Ureter (tissue), 1 donor: ENCODE data around the gene RFPL2. TPM values are rescaled to one million over a fixed set of nuclear protein-coding genes. Genes with fewer than 3 reads are reported as not detected.
"Not testable (repeated sequence)": the region's sequence is repeated elsewhere in the genome, so short reads cannot be mapped to it uniquely, and the experiment has no call there.

Experiments used
- DNase-seq: peaks from one replicate; pipeline ENCODE4 v3.0.0-alpha.2; 2020; ENCODE audit warnings: low spot score
- total RNA-seq: library from RNA; stranded (reverse); gene quantifications from one replicate; pipeline ENCODE4 v1.2.4, GENCODE V29; 2023
- donor health status: DM: yes; HTN: yes; CAD: no.

RFPL2 gene
- total RNA-seq, 1 donor from 2014 or later: not detected

DNA sequence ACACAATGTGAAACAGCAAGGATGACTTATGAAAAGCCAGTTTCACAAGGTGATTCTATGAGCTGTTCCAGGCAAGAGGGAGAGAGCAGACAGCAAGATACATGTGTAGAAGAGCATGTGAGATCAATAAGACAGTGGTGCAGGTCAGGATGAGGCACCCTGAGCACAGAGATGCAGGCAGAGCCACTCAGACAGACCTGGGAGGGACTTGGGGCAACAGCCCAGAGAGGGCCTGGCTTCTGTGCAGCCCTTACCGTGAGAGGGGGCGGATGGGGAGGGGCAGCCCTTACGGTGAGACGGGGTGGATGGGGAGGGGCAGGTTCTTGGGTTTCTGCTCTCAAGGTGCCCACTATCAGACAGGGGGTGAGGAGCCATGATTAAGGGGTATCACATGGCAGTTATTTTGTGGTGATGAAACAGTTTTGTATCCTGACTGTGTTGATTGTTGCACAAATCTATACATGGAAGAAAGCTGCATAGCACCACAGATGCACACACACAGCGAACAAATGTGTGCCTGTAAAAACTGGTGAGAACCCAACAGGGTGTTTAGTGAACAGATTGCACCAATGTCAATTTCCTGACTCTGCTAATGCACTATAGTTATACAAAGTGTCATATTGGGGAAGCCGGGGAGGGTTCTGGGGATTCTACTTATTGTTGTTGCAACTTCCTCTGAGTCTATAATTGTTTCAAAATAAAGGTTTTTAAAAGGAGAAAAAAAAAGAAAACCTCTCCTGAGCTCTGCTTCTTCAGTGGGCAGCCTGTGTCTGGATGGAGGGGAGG is 40.6 kb downstream of the RFPL2 start:
- DNase-seq: no peak

DNA sequence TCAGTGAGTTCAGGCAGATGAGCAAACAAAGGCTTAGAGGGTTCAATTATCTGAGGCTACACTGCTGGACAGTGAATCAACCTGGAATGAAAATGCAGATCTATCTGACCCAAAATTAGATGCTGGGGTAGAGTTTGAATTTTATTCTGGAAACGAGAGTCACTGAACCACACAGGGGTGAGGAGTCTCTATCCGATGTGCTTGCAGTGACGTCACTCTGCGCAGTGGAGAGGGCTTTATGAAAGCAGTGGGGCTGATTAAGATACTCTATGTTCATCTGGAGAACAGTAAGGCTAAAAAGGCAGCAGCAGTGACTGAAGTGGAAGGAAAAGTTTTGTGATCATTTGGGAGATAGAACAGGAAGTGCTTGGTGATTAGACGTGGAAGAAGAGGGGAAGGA is 44.5 kb downstream of the RFPL2 start:
- DNase-seq: not testable (repeated sequence)

DNA sequence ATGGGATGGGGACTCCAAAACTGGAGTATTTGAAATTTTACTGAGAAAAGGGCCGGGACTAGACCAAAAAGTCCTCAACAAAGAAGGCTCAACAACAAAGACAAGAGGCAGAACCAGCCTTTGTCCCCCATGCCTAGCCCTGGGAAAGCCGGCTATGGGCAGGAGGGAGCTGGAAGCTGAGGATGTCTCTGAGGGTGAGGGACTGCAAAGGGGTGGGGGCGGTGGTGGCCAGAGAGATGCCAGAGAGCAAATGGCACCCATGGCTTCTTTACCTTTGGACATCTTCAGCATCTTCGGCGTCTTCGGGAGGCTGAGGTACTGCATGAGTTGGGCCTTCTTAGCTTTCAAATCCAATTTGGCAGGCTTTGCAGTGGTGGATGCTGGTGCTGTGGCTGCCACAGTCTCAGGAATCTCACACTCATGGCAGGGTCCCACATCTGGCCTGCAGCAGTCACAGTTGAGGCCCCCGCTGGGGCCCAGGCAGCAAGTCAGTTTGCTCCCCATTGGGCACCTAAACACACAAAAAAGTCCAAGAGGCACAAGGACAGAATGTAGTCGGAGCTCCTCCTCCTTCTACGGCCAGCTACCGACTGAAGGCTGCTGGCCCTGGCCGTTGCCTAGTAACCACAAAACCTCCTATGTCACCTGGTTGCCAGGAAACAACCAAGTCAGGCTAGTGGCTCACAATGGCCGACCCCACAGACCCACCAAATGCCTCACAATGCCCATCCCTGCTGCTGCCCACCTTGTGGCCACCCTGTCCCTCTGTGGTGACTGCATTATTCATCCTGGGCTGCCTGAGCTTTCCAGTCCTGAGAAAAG is 46.0 kb downstream of the RFPL2 start, which contains the start of gene C22orf42:
TSS of gene C22orf42 (minus strand) at position 592 of the 822 bp plus-strand sequence. CDS start at position 504, 88 bp downstream.
- no peak for DNase-seq

DNA sequence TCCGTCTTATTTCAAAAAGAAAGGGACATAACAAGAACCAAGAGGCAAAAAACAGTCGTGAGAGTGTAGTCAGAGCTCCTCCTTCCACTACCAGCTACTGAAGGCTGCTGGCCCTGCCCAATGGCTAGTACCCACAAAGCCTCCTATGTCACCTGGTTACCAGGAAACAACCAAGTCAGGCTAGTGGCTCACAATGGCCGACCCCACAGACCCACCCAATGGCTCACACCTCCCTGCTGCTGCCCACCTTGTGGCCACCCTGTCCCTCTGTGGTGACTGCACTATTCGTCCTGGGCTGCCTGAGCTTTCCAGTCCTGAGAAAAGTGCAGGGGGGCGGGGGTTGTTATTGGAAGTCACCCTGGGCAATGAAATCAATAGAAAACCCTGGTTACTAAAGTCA is 47.2 kb downstream of the RFPL2 start:
- not testable (repeated sequence) for DNase-seq

DNA sequence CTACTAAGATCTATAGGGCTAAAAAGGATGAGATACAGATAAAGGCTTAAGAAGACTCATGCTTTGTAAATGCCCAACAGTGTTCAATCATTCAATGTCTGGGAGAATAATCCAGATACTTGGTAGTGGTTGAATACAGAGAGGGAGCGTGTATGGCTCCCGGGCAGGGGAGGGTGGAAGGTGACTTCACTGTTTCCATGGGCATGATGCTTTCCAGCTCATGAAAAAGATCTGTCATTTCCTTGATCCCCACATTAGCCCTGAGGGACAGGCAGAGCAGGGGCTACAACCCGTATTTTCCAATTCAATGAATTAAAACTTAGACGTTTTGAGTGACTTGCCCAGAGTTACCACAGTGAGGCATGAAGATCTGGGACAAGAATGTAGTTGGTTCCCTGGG is 50.1 kb downstream of the RFPL2 start:
- not testable (repeated sequence) for DNase-seq

DNA sequence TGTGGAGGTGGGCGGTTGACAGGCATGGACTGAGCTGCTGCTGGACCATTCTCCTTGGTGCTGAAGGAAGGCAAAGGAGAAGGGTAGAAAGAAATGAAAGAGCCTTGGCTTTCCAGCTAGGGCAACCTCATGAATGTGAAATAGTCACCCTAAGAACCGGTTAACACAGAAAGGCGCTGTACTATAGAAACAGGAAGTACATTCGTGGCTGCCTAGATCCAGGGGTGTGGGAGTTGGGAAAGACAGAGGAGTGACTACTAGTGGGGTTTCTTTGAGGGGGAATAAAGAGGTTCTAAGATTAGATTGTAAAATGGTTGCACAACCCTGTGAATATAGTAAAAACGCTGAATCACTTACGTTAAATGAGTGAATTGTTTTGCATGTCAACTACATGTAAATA is 53.2 kb downstream of the RFPL2 start:
- not testable (repeated sequence) for DNase-seq

DNA sequence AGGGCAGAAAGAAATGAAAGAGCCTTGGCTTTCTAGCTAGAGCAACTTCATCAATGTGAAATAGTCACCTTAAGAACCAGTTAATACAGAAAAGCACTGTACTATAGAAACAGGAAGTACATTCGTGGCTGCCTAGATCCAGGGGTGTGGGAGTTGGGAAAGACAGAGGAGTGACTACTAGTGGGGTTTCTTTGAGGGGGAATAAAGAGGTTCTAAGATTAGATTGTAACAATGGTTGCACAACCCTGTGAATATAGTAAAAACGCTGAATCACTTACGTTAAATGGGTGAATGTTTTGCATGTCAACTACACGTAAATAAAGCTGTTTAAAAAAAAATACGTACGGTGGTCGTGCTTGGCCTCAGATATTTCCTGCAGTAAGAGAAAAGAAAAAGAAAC is 54.2 kb downstream of the RFPL2 start:
- DNase-seq: not testable (repeated sequence)

DNA sequence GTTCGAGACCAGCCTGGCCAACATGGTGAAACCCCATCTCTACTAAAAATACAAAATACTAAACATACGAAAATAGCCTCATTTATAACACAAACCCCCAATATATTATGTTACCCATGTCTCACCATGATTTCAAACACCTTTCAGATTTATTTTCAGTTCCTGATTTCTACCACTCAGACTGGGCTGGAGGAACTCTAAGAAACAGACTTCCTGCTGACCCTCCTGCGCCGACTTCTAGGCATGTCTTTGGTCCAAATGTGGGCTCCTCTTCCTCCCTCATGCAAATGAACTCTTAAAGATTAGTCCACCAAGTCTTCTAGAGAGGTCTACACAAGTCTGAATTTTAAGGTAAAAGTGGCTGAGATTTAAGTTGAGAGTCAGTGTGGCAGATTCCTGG is 56.5 kb downstream of the RFPL2 start:
- DNase-seq: not testable (repeated sequence)

DNA sequence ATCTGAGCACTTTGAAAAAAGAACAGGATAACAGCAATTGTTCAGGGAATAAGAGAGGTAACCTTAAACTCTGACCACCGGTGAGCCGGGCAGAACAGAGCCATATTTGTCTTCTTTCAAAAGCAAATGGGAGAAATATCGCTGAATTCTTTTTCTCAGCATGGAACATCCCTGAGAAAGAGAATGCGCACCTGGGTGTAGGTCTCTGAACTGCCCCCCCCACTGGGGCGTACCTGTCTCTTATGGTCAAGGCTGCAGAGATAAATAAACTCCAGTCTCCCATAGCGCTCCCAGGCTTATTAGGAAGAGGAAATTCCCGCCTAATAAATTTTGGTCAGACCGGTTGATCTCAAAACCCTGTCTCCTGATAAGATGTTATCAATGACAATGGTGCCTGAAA is 57.7 kb downstream of the RFPL2 start:
- DNase-seq: not testable (repeated sequence)

DNA sequence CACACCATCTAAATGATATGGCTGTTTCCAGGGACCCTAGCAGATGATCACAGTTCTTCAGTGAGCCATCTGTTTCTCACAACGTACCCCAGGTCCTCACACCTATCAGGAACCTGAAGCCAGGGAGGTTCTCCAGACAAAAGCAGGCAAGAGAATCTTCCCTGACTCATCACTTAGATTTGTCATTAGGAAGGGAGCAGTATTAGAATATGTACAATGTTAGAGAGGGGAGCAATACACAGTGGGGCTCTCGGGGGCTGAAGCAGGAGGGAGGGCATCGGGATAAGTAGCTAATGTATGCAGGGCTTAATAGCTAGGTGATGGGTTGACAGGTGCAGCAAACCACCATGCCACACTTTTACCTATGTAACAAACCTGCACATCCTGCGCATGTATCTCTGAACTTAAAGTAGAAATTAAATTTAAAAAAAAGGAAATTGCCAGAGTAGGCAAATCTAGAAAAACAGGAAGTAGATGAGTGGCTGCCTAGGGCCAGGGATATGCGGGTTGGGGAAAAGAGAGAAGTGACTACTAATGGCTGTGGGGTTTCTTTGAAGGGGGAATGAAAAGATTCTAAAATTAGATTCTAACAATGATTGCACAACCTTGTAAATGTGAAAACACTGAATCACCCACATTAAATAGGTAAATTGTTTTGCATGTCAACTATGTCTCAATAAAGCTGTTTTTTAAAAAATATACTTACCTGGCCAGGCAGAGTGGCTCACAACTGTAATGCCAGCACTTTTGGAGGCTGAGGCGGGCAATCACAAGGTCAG is 60.2 kb downstream of the RFPL2 start:
- DNase-seq: no peak

DNA sequence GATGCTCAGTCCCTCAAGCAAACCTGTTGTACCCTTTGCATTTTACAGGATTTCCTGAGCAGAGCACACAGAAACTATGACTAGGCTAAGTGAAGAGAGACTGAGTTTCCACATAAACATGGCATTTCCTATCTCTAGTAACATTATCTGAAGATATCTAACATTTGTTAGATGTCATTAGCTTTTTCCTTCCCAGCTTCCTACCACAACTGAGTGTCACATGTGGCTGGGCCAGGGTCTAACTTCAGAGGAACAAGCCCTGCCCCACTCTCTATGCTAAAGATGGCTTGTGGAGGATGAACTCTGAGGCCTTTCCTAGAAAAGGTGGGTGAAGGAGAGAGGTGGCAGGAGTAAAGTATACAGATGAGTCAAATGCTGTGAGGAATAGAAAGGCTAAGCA is 62.3 kb downstream of the RFPL2 start:
- no peak for DNase-seq

DNA sequence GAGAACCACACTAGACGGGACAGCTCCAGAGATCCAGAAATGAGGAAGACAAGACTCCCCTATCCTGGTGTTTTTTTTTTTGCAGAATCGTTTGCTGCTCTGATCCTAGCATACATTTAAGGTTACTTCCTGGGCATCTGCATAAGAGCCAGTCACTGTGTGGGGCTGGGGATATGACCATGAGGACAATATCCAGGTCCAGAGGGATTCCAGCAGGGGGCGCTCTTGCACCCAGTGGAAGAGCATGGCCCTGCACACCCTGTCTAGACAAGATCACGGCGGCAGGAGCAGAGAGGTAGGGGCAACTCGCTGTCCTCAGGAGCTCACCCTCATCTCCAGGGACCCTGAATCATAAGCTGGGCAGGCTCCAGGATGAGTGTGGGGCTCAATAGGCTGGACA is 64.2 kb downstream of the RFPL2 start:
- not testable (repeated sequence) for DNase-seq

Other genes with a start within 250 kb of the RFPL2 start
- not detected for gene SLC5A1, start 161.8 kb downstream of the RFPL2 start, total RNA-seq
- not detected for gene C22orf42, start 45.8 kb downstream of the RFPL2 start, total RNA-seq
- gene SLC5A4, start 50.3 kb upstream of the RFPL2 start, total RNA-seq: 2.1 TPM
- gene RFPL3, start 152.8 kb upstream of the RFPL2 start, total RNA-seq: not detected
- gene RTCB, start 207.2 kb upstream of the RFPL2 start, total RNA-seq: 71.9 TPM